ENCODE data around the gene OR5H2. TPM values are rescaled to one million over a fixed set of nuclear protein-coding genes. Genes with fewer than 3 reads are reported as not detected.
"Not testable (repeated sequence)": the region's sequence is repeated elsewhere in the genome, so short reads cannot be mapped to it uniquely, and the experiment has no call there.

The OR5H2 gene
- total RNA-seq = not detected in 2 replicates
- not detected for polyA plus RNA-seq (2012)

- DNase-seq (ENCODE audit: low read depth) = no peak
These were observed at the start of gene OR5H2 for GRCh38 chr3:98282205-98282604. OR5H2 (plus strand) TSS chr3:98282505; CDS start chr3:98282903, 398 bp downstream.

DNA sequence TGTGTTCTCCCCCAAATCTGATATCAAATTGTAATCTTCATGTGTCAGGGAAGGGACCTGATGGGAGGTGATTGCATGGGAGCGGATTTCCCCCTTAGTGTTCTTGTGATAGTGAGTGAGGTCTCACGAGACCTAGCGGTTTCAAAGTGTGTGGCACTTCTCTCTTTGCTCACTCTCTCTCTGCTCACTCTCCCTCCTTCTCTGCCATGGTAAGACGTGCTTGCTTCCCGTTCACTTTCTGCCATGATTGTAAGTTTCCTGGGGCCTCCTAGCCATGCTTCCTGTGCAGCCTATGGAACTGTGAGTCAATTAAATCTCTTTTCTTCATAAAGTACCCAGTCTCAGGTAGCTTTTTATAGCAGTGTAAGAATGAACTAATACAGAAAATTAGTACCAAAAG, 48.8 kb upstream of the OR5H2 start:
- no peak for DNase-seq (ENCODE audit: low read depth)

GRCh38 chr3:98240131-98240530, 42.2 kb upstream of the OR5H2 start:
- no peak for DNase-seq (ENCODE audit: low read depth)

DNA sequence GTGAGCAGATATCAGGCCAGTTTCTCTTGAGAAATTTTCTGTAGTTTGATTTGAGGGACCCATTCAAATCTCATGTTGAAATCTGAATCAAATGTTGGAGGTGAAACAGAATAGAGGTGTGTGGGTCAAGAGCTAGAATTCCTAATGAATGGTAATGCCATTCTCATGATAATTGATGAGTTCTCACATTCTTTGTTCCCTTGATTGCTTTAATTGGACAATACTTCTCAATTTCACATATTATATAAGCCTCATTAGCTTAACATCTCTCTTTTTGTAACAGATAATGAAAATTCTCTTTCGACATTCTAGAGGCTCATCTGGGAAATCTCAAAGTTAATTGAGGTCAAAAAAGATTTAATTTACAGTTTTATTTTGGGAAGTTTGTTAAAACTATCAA, 40.1 kb upstream of the OR5H2 start:
- no peak for DNase-seq (ENCODE audit: low read depth)

DNA sequence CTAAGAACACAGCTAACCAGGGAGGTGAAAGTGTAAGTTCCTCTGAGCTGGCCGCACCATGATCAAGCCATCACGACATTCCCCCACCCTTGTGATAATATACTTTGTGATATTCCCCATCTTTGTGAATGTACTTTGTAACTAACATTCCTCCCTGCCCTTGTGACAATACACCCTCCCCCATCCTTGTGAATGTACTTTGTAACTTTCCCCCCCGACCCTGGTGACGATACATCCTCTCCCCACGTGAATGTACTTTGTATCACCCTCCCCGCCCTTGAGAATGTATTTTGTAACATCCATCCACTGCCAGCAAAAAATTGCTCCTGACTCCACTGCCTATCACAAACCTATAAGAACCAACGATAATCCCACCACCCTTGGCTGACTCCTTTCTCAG, 38.5 kb upstream of the OR5H2 start:
- DNase-seq (ENCODE audit: low read depth) = no peak

- no peak for DNase-seq (ENCODE audit: low read depth)
These were observed 36.2 kb upstream of the OR5H2 start for GRCh38 chr3:98246142-98246541.

- not testable (repeated sequence) for DNase-seq (ENCODE audit: low read depth)
These were observed 26.3 kb upstream of the OR5H2 start for GRCh38 chr3:98256026-98256425.

DNA sequence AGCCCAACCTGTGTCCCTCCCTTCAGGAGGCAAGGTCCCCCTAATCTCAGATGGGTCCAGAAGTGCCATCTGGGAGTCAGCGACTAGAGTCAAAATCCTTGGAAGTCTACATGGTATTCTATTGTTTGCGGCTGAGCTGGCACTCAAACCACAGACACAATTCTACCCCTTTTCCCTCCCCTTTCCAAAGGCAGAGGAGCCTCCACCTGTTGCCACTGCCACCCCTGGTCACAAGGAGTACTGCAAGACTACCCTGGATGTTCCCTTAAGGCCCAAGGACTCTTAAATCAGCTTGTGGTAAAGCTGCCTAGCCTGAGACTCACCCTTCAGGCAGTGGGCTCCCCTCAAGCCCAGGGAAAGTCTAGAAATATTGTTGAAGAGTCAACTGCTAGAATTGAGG, 22.6 kb upstream of the OR5H2 start:
- no peak for DNase-seq (ENCODE audit: low read depth)

DNA sequence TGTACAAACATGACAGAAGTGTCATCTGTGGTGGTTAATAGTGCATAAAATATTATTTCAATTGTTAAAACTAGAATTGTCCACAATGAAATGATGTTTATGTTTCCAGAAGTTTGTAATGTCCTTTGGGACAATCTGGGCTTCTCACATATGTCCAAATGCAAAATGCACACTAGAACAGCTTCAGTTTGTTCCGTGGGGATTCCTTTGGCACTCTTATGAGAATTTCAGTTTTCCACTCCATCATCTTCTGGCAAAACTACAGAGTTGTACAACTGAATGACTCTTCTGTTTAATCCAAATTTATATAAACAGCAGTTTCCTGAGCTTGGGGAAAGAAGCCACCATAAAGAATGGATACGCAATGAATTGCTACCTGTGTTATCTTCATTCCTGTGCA, 20.3 kb upstream of the OR5H2 start:
- DNase-seq (ENCODE audit: low read depth) = no peak

DNA sequence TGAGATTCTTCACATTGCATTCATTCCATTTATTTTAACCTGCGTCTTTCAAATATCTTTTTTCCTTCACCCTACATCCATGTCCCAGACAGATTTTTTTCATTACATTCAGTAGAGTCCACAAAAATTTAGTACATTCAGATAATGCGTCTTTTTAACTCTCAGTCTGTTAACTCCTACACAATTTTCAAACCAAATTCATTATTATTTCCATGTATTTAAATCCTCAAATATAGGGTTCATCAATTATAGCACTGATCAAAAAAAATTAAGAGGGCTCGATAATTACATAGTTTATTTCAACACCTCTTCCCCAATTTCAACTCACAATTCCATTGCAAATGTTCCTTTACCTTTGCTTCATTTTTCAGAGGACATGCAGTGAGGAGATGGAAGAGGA, 18.4 kb upstream of the OR5H2 start, which contains the start of gene OR5H6:
Gene OR5H6, plus strand, starts transcription at position 301 of the 400 bp plus-strand sequence. Its CDS starts 89 bp downstream, at position 390.
- DNase-seq (ENCODE audit: low read depth) = no peak

DNA sequence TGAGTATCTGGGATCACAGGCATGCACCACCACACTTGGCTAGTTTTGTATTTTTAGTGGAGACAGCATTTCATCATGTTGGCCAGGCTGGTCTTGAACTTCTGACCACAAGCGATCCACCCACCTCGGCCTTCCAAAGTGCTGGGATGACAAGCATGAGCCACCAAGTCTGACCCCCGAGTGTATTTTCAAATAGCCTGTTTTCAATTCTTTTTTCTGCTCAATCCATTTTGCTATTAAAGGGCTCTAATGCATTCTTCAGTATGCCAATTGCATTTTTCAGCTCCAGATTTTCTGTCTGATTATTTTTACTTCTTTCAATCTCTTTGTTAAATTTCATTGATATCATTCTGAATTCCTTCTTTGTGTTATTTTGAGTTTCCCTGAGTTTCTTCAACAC, 12.5 kb upstream of the OR5H2 start:
- no peak for DNase-seq (ENCODE audit: low read depth)

GRCh38 chr3:98272126-98272525, 10.2 kb upstream of the OR5H2 start:
- DNase-seq (ENCODE audit: low read depth) = no peak

GRCh38 chr3:98274914-98275313, 7.4 kb upstream of the OR5H2 start:
- no peak for DNase-seq (ENCODE audit: low read depth)

GRCh38 chr3:98290916-98291315, 8.6 kb downstream of the OR5H2 start:
- DNase-seq (ENCODE audit: low read depth) = no peak

DNA sequence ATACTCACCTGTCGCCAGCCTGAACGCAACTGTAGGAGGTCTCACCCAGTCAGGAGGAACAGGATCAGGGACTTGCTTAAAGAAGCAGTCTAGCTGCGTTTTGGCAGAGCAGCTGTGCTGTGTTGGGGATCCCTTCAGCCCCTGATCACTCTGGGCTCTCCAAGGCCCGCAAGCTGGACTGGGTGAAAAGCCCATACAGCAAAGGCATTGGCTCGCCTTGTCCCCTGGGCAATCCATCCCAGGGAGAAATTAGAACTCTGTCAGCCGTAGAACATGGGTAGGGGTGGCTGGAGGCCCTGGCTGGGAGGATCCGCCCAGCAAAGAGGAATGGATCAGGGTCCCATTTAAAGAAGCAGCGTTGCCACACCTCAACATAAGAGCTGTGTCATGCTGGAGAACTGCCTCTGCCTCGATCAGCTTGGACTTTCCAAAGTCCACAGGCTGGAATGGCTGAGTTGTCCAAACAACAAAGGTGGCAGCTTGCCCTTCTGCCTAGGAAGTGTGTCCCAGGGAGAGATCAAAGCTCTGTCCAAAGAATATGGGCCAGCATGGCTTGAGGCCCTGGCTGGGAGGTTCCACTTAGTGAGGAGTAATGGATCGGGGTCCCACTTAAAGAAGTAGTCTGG, 9.1 kb downstream of the OR5H2 start:
- no peak for DNase-seq (ENCODE audit: low read depth)

DNA sequence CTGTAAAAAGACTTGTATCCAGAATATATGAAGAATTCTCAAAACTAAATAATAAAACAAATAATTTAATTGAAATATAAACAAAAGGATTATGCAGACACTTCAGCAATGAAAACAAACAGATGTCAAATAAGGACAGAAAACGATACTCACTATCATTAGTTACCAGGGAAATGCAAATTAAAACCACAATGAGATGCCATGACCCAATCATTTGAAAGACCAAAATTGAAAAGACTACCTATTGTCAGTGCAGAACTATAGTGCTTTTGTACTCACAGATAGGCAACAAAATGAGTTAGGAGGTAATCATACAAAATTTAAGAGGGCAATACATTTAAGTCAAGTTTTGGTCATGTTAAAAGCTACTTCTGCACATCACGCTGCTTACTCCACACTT, 39.8 kb downstream of the OR5H2 start:
- DNase-seq (ENCODE audit: low read depth) = no peak

GRCh38 chr3:98322686-98323085, 40.4 kb downstream of the OR5H2 start:
- no peak for DNase-seq (ENCODE audit: low read depth)

DNA sequence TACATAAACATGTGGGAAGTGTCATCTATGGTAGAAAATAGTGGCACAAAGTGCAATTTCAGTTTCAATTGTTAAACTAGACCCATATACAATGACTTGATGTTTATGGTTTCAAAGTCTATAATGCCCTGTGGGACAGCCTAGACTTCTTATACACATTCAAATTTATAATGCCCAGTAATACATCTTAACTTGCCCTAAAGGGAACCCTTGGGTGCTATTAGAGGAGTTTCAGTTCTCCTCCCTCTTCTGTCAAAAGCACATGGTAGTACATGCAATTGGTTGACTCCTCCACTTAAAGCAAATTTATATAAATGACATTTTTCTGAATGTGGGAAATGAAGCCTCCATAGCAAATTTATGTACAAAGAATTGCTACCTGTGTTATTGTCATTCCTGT, 41.1 kb downstream of the OR5H2 start:
- no peak for DNase-seq (ENCODE audit: low read depth)

GRCh38 chr3:98325055-98325454, 42.8 kb downstream of the OR5H2 start:
- no peak for DNase-seq (ENCODE audit: low read depth)

DNA sequence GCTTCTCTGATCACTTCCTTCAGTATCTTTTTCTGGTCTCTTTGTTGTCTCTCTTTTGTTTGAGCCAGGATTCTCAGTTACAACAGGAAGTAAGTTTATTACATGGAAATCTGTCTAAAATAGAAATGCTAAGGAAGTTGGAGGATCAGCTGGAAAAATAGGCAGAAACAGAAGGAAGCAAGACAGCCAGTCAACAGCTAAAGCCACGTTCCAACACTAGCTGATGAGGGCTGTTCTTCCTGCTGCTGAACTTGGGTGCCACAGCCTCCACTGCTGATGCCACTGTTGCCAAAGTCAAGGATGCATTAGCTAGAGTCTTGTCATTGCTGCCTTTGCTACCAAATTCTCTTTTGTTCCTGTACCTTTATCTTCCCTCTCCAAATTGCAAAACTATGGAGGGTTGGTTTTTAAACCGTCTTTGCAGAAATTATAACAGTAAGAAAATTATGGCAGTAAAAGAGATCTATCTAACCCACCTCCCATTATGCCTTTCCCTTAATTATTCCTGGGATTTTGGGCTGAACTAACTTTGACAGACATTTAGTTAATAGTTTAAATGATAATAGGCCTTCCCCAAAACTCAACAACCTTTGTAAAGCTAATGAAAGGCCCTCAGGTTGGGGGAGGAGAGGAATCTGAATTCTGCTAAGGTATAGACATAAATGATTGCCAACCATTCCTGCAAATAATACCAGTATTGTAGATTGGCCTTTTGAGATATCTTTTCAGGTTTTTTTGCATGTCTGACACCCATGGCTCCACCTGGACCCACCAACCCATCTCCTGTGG, 44.0 kb downstream of the OR5H2 start:
- DNase-seq (ENCODE audit: low read depth) = no peak

DNA sequence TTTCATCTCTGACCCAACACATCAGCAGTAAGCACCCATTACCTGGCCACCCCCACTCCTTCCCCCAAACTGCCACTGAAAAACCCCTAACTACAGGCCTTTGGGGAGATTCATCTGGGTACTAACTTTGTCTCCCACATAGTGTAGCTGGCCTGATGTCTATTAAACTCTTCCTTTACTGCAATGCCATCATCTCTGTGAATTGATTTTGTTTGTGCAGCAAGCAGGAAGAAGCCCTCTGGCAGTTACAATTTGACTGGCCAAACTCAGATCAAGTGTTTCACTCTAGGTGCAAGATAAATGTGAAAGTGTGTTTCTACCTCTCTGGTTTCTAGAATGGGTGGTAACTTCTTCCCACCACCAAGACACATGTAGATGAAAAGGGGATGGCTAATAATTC, 44.6 kb downstream of the OR5H2 start:
- no peak for DNase-seq (ENCODE audit: low read depth)

GRCh38 chr3:98328933-98329332, 46.6 kb downstream of the OR5H2 start:
- DNase-seq (ENCODE audit: low read depth) = no peak

All from myocyte (in vitro differentiated cells).